SU-DHL-6 (cell line): ENCODE measurements around the gene NEURL1B.

Experiments
- CTCF ChIP-seq: fragments of 200-600 bp; sonication (generic); IDR thresholded peaks from one replicate; pipeline ENCODE4 v1.5.1; 2017; ENCODE audit warnings: antibody characterized with exemption, mild to moderate bottlenecking, low read length, moderate library complexity; ENCODE audit not compliant: insufficient read depth, poor library complexity, severe bottlenecking
- EZH2phosphoT487 ChIP-seq: fragments of 200-600 bp; sonication (generic), shearing (Covaris generic); conservative IDR thresholded peaks from 2 replicates; pipeline ENCODE4 v1.6.1; 2018; ENCODE audit warnings: mild to moderate bottlenecking, antibody characterized with exemption, low read length, moderate library complexity, mixed read lengths

GRCh38 chr5:172695232-172696054 lies 54.4 kb downstream of the NEURL1B start:
- TF ChIP-seq CTCF, result no peak
- no peak for TF ChIP-seq EZH2phosphoT487
